Mesendoderm (in vitro differentiated cells): ENCODE results near the gene ZNRF3.
"Not testable (repeated sequence)": the region's sequence is repeated elsewhere in the genome, so short reads cannot be mapped to it uniquely, and the experiment has no call there.

Experiments
- DNase-seq: peaks from one replicate; pipeline ENCODE4 v3.0.0; 2013
- H2AK5ac ChIP-seq: 2 replicates; pipeline ENCODE4 v1.6.1; 2013; ENCODE audit warnings: low read length, inconsistent platforms
- H2BK120ac ChIP-seq: 2 replicates; pipeline ENCODE4 v1.6.1; 2013; ENCODE audit warnings: low read depth, mild to moderate bottlenecking, low read length, moderate library complexity, mixed read lengths
- H2BK15ac ChIP-seq: replicated peaks from 2 replicates; pipeline ENCODE4 v1.6.1; 2013; ENCODE audit warnings: low read depth, mild to moderate bottlenecking, moderate library complexity
- H2BK5ac ChIP-seq: 2 replicates; pipeline ENCODE4 v1.6.1; 2013; ENCODE audit warnings: low read length, inconsistent platforms
- H3K18ac ChIP-seq: 2 replicates; pipeline ENCODE4 v1.6.1; 2013; ENCODE audit warnings: mild to moderate bottlenecking, low read length, mixed read lengths
- H3K23ac ChIP-seq: one replicate; pipeline ENCODE4 v1.6.1; 2013; ENCODE audit warnings: low read length
- H3K27ac ChIP-seq: 2 replicates; pipeline ENCODE4 v1.5.1; 2013; ENCODE audit warnings: low read depth, mild to moderate bottlenecking, inconsistent platforms, low read length, moderate library complexity
- H3K27me3 ChIP-seq: 2 replicates; pipeline ENCODE4 v1.6.1; 2013; ENCODE audit warnings: low read length, control low read depth, mild to moderate bottlenecking, inconsistent platforms; ENCODE audit not compliant: insufficient read depth, poor library complexity
- H3K36me3 ChIP-seq: 2 replicates; pipeline ENCODE4 v1.6.1; 2013; ENCODE audit warnings: low read length, inconsistent platforms; ENCODE audit not compliant: control insufficient read depth, insufficient read depth
- H3K4ac ChIP-seq: one replicate; pipeline ENCODE4 v1.6.1; 2013; ENCODE audit warnings: low read depth, mild to moderate bottlenecking, low read length, moderate library complexity
- H3K4me1 ChIP-seq: 2 replicates; pipeline ENCODE4 v1.6.1; 2013; ENCODE audit warnings: low read depth, low read length, inconsistent platforms; ENCODE audit not compliant: control insufficient read depth
- H3K4me2 ChIP-seq: 2 replicates; pipeline ENCODE4 v1.6.1; 2013; ENCODE audit warnings: low read length
- H3K4me3 ChIP-seq: 2 replicates; pipeline ENCODE4 v1.5.1; 2013; ENCODE audit warnings: mild to moderate bottlenecking, low read length
- H3K56ac ChIP-seq: one replicate; pipeline ENCODE4 v1.6.1; 2013; ENCODE audit warnings: low read length
- H3K79me1 ChIP-seq: 2 replicates; pipeline ENCODE4 v1.6.1; 2013; ENCODE audit warnings: low read length, inconsistent platforms
- H3K79me2 ChIP-seq: 2 replicates; pipeline ENCODE4 v1.6.1; 2013; ENCODE audit warnings: mild to moderate bottlenecking, low read length; ENCODE audit not compliant: control insufficient read depth, insufficient read depth
- H3K9ac ChIP-seq: 2 replicates; pipeline ENCODE4 v1.6.1; 2013; ENCODE audit warnings: low read length, inconsistent platforms
- H4K5ac ChIP-seq: one replicate; pipeline ENCODE4 v1.6.1; 2013; ENCODE audit warnings: low read length
- H4K8ac ChIP-seq: one replicate; pipeline ENCODE4 v1.6.1; 2013; ENCODE audit warnings: low read depth, mild to moderate bottlenecking, control low read depth, low read length, moderate library complexity
- WGBS: extraction: QIAGEN DNeasy Blood & Tissue Kit; methylation state at CpG from one replicate; pipeline ENCODE4 v1.1.7; 2013; ENCODE audit warnings: low lambda C conversion rate, missing lambda C conversion rate; ENCODE audit not compliant: insufficient coverage; ENCODE audit errors: extremely low coverage; 5-methylcytosine and 5-hydroxymethylcytosine counted together

Gene ZNRF3

DNA sequence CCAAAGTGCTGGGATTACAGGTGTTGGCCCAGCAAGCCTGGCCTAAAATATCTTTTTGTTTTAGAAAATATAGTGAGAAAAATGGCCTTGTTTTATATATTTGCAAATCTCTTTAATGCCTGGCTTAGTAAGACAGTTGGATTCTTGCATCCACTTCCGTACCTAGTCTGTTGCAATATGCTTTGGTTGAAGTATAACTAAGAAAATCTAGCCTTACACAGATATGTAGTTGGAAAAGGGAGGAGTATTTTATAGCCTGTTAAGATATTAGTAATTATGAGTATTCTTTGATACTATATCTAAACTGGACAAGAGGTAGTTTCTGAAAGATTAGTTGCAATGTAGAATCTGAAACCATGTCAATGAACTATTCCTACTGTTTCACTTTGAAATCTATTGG, 65.1 kb downstream of the ZNRF3 start:
- no peak overlapping the region for H2BK5ac ChIP-seq
- H3K79me1 ChIP-seq = peaks cover 18% of the 10 kb centered on the region
- H2AK5ac ChIP-seq = no peak overlapping the region
- H3K27ac ChIP-seq = no peak overlapping the region
- H3K9ac ChIP-seq = no peak overlapping the region
- no peak overlapping the region for H2BK120ac ChIP-seq
- H3K4me3 ChIP-seq = no peak overlapping the region
- H3K4me1 ChIP-seq = peaks cover 11% of the 10 kb centered on the region
- H3K23ac ChIP-seq = no peak overlapping the region
- peaks cover 41% of the 10 kb centered on the region for H3K79me2 ChIP-seq
- no peak overlapping the region for H3K56ac ChIP-seq
- no peaks in the 10 kb centered on the region for H3K36me3 ChIP-seq
- no peak overlapping the region for H2BK15ac ChIP-seq
- DNase-seq = no peak
- H3K4ac ChIP-seq = no peak overlapping the region
- H3K27me3 ChIP-seq = no peaks in the 10 kb centered on the region
- H4K5ac ChIP-seq = no peak overlapping the region
- H3K18ac ChIP-seq = no peak overlapping the region
- no peak overlapping the region for H4K8ac ChIP-seq
- no peak overlapping the region for H3K4me2 ChIP-seq
- no CpG with 5 or more reads among the region's 1 CpG for WGBS

DNA sequence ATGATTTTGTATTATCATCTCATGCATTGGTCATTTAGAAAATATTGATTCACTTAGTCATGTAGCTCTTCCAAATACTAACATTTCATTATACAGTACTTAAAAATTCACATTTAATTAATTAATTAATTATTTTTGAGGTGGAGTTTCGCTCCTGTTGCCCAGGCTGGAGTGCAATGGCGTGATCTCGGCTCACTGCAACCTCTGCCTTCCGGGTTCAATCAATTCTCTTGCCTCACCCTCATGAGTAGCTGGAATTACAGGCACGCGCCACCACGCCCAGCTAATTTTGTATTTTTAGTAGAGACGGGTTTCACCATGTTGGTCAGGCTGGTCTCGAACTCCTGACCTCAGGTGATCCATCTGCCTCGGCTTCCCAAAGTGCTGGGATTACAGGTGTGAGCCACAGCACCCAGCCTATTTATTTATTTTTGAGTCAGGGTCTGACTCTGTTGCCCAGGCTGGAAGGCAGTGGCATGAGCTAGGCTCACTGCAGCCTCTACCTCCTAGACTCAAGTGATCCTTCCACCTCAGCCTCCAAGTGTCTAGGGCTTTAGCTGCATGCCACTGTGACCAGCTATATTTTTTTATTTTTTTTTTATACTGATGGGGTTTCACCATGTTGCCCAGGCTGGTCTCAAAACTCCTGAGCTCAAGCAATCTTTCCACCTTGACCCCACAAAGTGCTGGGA, 65.6 kb downstream of the ZNRF3 start:
- not testable (repeated sequence) for H3K18ac ChIP-seq, H4K5ac ChIP-seq, H3K4ac ChIP-seq, H3K23ac ChIP-seq, H3K4me2 ChIP-seq, H2BK15ac ChIP-seq, H4K8ac ChIP-seq, H3K27ac ChIP-seq, H3K9ac ChIP-seq, DNase-seq, H3K4me3 ChIP-seq, H3K4me1 ChIP-seq, H2BK120ac ChIP-seq, H3K56ac ChIP-seq, H2BK5ac ChIP-seq, H2AK5ac ChIP-seq, H3K36me3 ChIP-seq, H3K27me3 ChIP-seq
- H3K79me1 ChIP-seq = peaks cover 20% of the 10 kb centered on the region
- no CpG with 5 or more reads among the region's 10 CpGs for WGBS
- H3K79me2 ChIP-seq = peaks cover 43% of the 10 kb centered on the region

- no peak overlapping the region for H2AK5ac ChIP-seq
- no peak overlapping the region for H3K4ac ChIP-seq
- no peak overlapping the region for H4K5ac ChIP-seq
- H2BK5ac ChIP-seq = no peak overlapping the region
- H3K56ac ChIP-seq = no peak overlapping the region
- no peak overlapping the region for H3K23ac ChIP-seq
- H4K8ac ChIP-seq = no peak overlapping the region
- no peak overlapping the region for H3K4me2 ChIP-seq
- H2BK120ac ChIP-seq = no peak overlapping the region
- no peaks in the 10 kb centered on the region for H3K36me3 ChIP-seq
- peaks cover 9% of the 10 kb centered on the region for H3K4me1 ChIP-seq
- H3K9ac ChIP-seq = no peak overlapping the region
- peaks cover 44% of the 10 kb centered on the region for H3K79me2 ChIP-seq
- H2BK15ac ChIP-seq = no peak overlapping the region
- H3K4me3 ChIP-seq = no peak overlapping the region
- no peak for DNase-seq
- WGBS = no CpG with 5 or more reads among the region's 5 CpGs
- H3K27me3 ChIP-seq = no peaks in the 10 kb centered on the region
- H3K18ac ChIP-seq = no peak overlapping the region
- no peak overlapping the region for H3K27ac ChIP-seq
- H3K79me1 ChIP-seq = peaks cover 20% of the 10 kb centered on the region
These were observed 66.4 kb downstream of the ZNRF3 start for GRCh38 chr22:28949788-28950187.

- no peak overlapping the region for H3K4me2 ChIP-seq
- H3K36me3 ChIP-seq = no peaks in the 10 kb centered on the region
- no peak overlapping the region for H3K27ac ChIP-seq
- H4K8ac ChIP-seq = no peak overlapping the region
- H3K4me1 ChIP-seq = peaks cover 9% of the 10 kb centered on the region
- H2BK120ac ChIP-seq = no peak overlapping the region
- H2BK15ac ChIP-seq = no peak overlapping the region
- H2BK5ac ChIP-seq = no peak overlapping the region
- no peak overlapping the region for H3K9ac ChIP-seq
- H3K4ac ChIP-seq = no peak overlapping the region
- no peak overlapping the region for H3K4me3 ChIP-seq
- no CpG with 5 or more reads among the region's 7 CpGs for WGBS
- H2AK5ac ChIP-seq = no peak overlapping the region
- no peaks in the 10 kb centered on the region for H3K27me3 ChIP-seq
- peaks cover 48% of the 10 kb centered on the region for H3K79me2 ChIP-seq
- no peak for DNase-seq
- no peak overlapping the region for H4K5ac ChIP-seq
- peaks cover 23% of the 10 kb centered on the region for H3K79me1 ChIP-seq
- no peak overlapping the region for H3K56ac ChIP-seq
- no peak overlapping the region for H3K23ac ChIP-seq
- no peak overlapping the region for H3K18ac ChIP-seq
These were observed 67.4 kb downstream of the ZNRF3 start for GRCh38 chr22:28950617-28951411.

DNA sequence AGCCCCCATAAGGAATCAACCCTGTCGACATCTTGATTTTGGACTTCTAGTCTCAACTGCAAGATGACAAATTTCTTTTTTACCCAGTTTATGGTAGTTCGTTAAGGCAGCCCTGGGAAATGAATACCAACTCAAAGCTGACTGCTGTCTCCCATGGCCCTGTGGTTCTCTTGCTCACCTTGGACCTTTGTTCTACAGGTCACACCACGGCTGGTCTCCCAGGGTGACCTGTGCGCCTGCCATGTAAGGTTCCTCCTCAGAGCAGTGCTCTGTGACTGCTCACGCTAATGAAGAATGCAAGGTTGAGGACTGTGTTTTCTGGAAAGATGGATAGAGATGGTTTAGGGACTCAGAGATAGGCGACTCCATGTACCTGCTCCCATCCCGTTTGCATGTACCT, 68.2 kb downstream of the ZNRF3 start:
- Histone ChIP-seq H3K79me2 (peaks cover 50% of the 10 kb centered on the region), H3K4ac (no peak overlapping the region), H3K4me1 (peaks cover 9% of the 10 kb centered on the region), H3K79me1 (peaks cover 24% of the 10 kb centered on the region), H3K36me3 (no peaks in the 10 kb centered on the region), H2BK5ac (no peak overlapping the region), H3K23ac (no peak overlapping the region), H3K9ac (no peak overlapping the region), H2BK15ac (no peak overlapping the region), H3K56ac (no peak overlapping the region), H3K18ac (no peak overlapping the region), H3K4me2 (no peak overlapping the region), H3K27me3 (no peaks in the 10 kb centered on the region), H4K8ac (no peak overlapping the region), H4K5ac (no peak overlapping the region), H3K4me3 (no peak overlapping the region), H2BK120ac (no peak overlapping the region), H3K27ac (no peak overlapping the region), H2AK5ac (no peak overlapping the region)
- no CpG with 5 or more reads among the region's 7 CpGs for WGBS
- DNase-seq = no peak
